ENCODE data around the gene SCUBE3.

DNA sequence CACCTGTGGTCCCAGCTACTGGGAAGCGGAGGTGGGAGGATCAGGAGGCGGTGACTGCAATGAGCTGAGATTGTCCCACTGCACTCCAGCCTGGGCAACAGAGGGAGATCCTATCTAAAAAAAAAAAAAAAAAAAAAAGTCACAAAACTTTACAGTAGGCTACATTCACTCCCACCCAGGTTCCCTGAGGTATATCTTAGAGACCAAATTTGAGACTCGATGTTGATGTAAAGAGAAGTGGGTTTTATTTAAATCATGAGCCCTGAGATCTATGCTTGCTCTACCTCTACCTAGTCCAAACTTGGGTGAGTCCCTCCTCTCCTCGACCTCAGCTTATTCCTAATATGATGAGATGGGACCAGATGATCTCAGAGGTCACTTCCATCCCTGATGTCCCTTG lies 75.1 kb downstream of the SCUBE3 start:
- TF ChIP-seq EZH2 (IDR thresholded peaks at IDR 0.05; ENCODE audit: insufficient read depth, poor library complexity, severe bottlenecking) = no peak
- no peak for TF ChIP-seq EZH2phosphoT487 (IDR thresholded peaks at IDR 0.05; ENCODE audit: insufficient read depth, low read depth)

Data from GM23248 (cell line).